T-cell (primary cell): ENCODE results near the gene SLC6A16. TPM values are rescaled to one million over a fixed set of nuclear protein-coding genes. Genes with fewer than 3 reads are reported as not detected.

Experiments
- ATAC-seq, 4 experiments: fragments of 200-7000 bp in 3 of 4; fragments of 150-1000 bp in 1 of 4; cut with Tn5 transposase; replicated peaks in 1 of 4; 1 replicate in 3 of 4; 2 replicates in 1 of 4; pipeline ENCODE4 v1.10.0; 2021; ENCODE audit warnings: moderate library complexity in 3 of 4, mild to moderate bottlenecking in 2 of 4, moderate number of reproducible peaks in 1 of 4
- CTCF ChIA-PET, 2 donors: fragments of 300-600 bp; sonication (Branson Sonifier 250); formaldehyde crosslinking; loops; one replicate each; lab custom pipeline; 2022; ENCODE audit warnings: antibody characterized with exemption in 2 of 2; lab: Charles Lee
- POLR2A ChIA-PET, 2 donors: fragments of 300-600 bp; sonication (Branson Sonifier 250); formaldehyde crosslinking; loops; one replicate each; lab custom pipeline; 2022; ENCODE audit warnings: antibody characterized with exemption in 2 of 2; lab: Charles Lee
- DNase-seq, 35 experiments: peaks; one replicate each; pipeline versions ENCODE4 v3.0.0 to v3.0.0-alpha.2; 2013 to 2023
- H3K27ac ChIP-seq: one replicate; pipeline ENCODE4 v1.5.1; 2013; ENCODE audit warnings: low read length
- H3K27me3 ChIP-seq, 2 experiments: replicated peaks in 1 of 2; 1 replicate in 1 of 2; 2 replicates in 1 of 2; pipeline versions ENCODE4 v1.6.1 to v1.7.0; 2013; ENCODE audit warnings: low read length in 1 of 2, mixed read lengths in 1 of 2; ENCODE audit not compliant: control insufficient read depth in 2 of 2, insufficient read depth in 2 of 2; ENCODE audit errors: extremely low read depth in 1 of 2
- H3K36me3 ChIP-seq, 2 donors: 1 replicate in 1 of 2; 2 replicates in 1 of 2; pipeline versions ENCODE4 v1.6.1 to v1.7.0; 2013; ENCODE audit warnings: low read length in 1 of 2; ENCODE audit not compliant: control insufficient read depth in 2 of 2, insufficient read depth in 1 of 2; ENCODE audit errors: extremely low read depth in 1 of 2
- H3K4me1 ChIP-seq, 2 experiments: 1 replicate in 1 of 2; 2 replicates in 1 of 2; pipeline versions ENCODE4 v1.6.1 to v1.7.0; 2013; ENCODE audit warnings: low read length in 2 of 2, mixed read lengths in 1 of 2; ENCODE audit not compliant: insufficient read depth in 2 of 2, control insufficient read depth in 1 of 2; ENCODE audit errors: extremely low read depth in 1 of 2
- H3K4me3 ChIP-seq, 2 donors: 1 replicate in 1 of 2; 2 replicates in 1 of 2; pipeline versions ENCODE4 v1.5.1 to v1.7.0; 2013; ENCODE audit warnings: mild to moderate bottlenecking in 2 of 2, low read length in 1 of 2, moderate library complexity in 1 of 2; ENCODE audit not compliant: control insufficient read depth in 1 of 2; ENCODE audit errors: extremely low read depth in 1 of 2
- H3K9me3 ChIP-seq: 2 replicates; pipeline ENCODE4 v1.7.0; 2013
- H3K27ac Mint-ChIP-seq, 2 donors: one replicate each; pipeline ENCODE4 v1.8.0; 2020 to 2021; ENCODE audit warnings: mild to moderate bottlenecking in 2 of 2, mixed read lengths in 2 of 2
- H3K27me3 Mint-ChIP-seq, 2 donors: one replicate each; pipeline ENCODE4 v1.8.0; 2021 to 2022; ENCODE audit warnings: mixed read lengths in 2 of 2
- H3K36me3 Mint-ChIP-seq: one replicate; pipeline ENCODE4 v1.8.0; 2021; ENCODE audit warnings: mixed read lengths
- H3K4me1 Mint-ChIP-seq, 3 donors: one replicate each; pipeline ENCODE4 v1.8.0; 2020 to 2022; ENCODE audit warnings: mixed read lengths in 3 of 3, mild to moderate bottlenecking in 1 of 3
- H3K4me3 Mint-ChIP-seq, 3 donors: one replicate each; pipeline ENCODE4 v1.8.0; 2020 to 2022; ENCODE audit warnings: mild to moderate bottlenecking in 3 of 3, mixed read lengths in 3 of 3, moderate library complexity in 3 of 3
- H3K9me3 Mint-ChIP-seq, 3 donors: one replicate each; pipeline ENCODE4 v1.8.0; 2020 to 2022; ENCODE audit warnings: mixed read lengths in 3 of 3
- WGBS: methylation state at CpG from one replicate; pipeline ENCODE4 v1.1.5; 2013; ENCODE audit warnings: missing lambda C conversion rate; ENCODE audit not compliant: insufficient coverage; 5-methylcytosine and 5-hydroxymethylcytosine counted together
- total RNA-seq, 35 experiments: library from RNA in 6 of 35; stranded (reverse) in 6 of 35; fragments of 120-200 nt in 1 of 35; gene quantifications; one replicate each; pipeline versions ENCODE4 v1.2.1 to v1.2.4 and lab custom pipeline; 2013 to 2026

Gene SLC6A16
- total RNA-seq, 5 donors from 2014 or later (not counting 1 experiment from before 2014, with no cell fraction given): 5.4 to 8.1 (median 6.4) TPM

- POLR2A ChIA-PET: interaction anchor here in 1 of 2 donors (0.5 kb wide), 1 partner anchor 28 kb away, joined by 3 read pairs; no protein-coding TSS in a partner anchor
- H3K4me1 Mint-ChIP-seq: peaks cover 7 to 14% (median 10%) of the 10 kb centered on the region in 3 donors
- ATAC-seq (no peak), DNase-seq (no peak)
- WGBS: 83% methylated on average over 5 of the region's 15 CpGs
- no peak overlapping the region for H3K4me3 Mint-ChIP-seq
- no peaks in the 10 kb centered on the region for H3K9me3 Mint-ChIP-seq
- H3K27me3 Mint-ChIP-seq: peaks cover 0 to 5% of the 10 kb centered on the region in 2 donors
- no peak overlapping the region for H3K27ac Mint-ChIP-seq
- Histone ChIP-seq H3K36me3 (no peaks in the 10 kb centered on the region), H3K9me3 (no peaks in the 10 kb centered on the region), H3K4me3 (no peak overlapping the region), H3K27me3 (peaks cover 0 to 6% of the 10 kb centered on the region in 2 experiments), H3K4me1 (peaks cover 0 to 5% of the 10 kb centered on the region in 2 experiments), H3K27ac (no peak overlapping the region)
- H3K36me3 Mint-ChIP-seq: peaks cover 4% of the 10 kb centered on the region
- CTCF ChIA-PET: no interaction called here
Measured at GRCh38 chr19:49347191-49347590, 22.2 kb upstream of the SLC6A16 start.

DNA sequence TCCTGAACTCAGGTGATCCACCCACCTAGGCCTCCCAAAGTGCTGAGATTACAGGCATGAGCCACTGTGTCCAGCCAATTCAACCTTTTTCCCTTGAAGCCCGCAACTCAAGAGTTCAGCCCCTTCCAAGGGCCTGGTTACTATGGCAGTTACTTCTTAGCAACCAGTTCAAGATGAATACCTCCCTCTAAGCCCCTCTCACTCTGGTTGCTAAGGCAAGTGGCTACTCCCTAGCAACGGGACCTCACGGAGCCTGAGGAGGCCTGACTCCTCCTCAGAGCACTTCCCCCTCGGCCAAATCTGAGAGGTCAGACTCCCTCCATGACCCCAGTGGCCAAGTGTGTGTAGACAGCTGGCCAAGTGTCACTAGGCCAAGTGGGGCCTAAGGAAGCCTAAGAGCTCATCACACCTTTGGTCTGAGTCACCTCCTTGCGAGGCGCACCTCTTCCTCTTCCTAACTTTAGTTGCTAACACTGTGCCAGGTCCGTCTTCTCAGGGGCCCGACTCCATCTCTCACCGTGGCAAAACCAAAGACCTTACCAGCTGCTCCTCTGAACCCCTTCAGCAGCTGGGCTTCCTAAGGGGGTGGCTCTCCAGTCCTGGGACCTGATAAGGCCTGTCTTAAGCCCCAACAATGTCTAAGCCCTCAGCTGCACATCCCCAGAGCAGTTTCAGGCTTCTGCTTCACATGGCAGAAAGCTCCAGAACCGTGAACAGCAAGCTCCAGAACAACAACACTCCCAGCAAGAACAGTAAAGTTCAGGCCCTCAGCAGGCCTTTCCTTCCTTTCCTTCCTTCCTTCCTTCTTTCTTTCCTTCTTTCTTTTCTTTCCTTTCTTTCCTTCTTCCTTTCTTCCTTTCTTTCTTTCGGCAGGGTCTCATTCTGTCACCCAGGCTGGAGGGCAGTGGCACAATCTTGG is 19.8 kb upstream of the SLC6A16 start:
- Histone ChIP-seq H3K27ac (no peak overlapping the region), H3K4me1 (peaks cover 0 to 12% of the 10 kb centered on the region in 2 experiments), H3K27me3 (peaks cover 0 to 2% of the 10 kb centered on the region in 2 experiments), H3K9me3 (no peaks in the 10 kb centered on the region), H3K4me3 (no peak overlapping the region), H3K36me3 (peaks cover 0 to 8% of the 10 kb centered on the region in 2 donors)
- H3K36me3 Mint-ChIP-seq: peaks cover 12% of the 10 kb centered on the region
- WGBS: 97% methylated on average over 7 of the region's 11 CpGs
- H3K27me3 Mint-ChIP-seq: no peaks in the 10 kb centered on the region
- peak in 1 of 4 experiments; percentile 46 for ATAC-seq
- H3K27ac Mint-ChIP-seq: peak overlapping the region; percentile 50
- no peak for DNase-seq
- no peak overlapping the region for H3K4me3 Mint-ChIP-seq
- H3K9me3 Mint-ChIP-seq: no peaks in the 10 kb centered on the region
- CTCF ChIA-PET: interaction anchor here (0.6 kb wide), 2 partner anchors 18 to 372 kb away, joined by 3 read pairs; no protein-coding TSS in a partner anchor
- POLR2A ChIA-PET: interaction anchor here (0.5 kb wide), 2 partner anchors 67 to 122 kb away, joined by 4 to 14 read pairs; no protein-coding TSS in a partner anchor
- H3K4me1 Mint-ChIP-seq: peaks cover 13 to 22% (median 20%) of the 10 kb centered on the region in 3 donors

GRCh38 chr19:49343123-49343522 is 18.1 kb upstream of the SLC6A16 start:
- Histone ChIP-seq H3K4me1 (peaks cover 1 to 26% of the 10 kb centered on the region in 2 experiments), H3K27ac (no peak overlapping the region), H3K4me3 (no peak overlapping the region), H3K27me3 (peaks cover 0 to 2% of the 10 kb centered on the region in 2 experiments), H3K9me3 (no peaks in the 10 kb centered on the region), H3K36me3 (peaks cover 0 to 24% of the 10 kb centered on the region in 2 donors)
- DNase-seq: no peak
- Mint-ChIP-seq H3K9me3 (no peaks in the 10 kb centered on the region), H3K4me3 (no peak overlapping the region), H3K27ac (peak overlapping the region in 1 of 2 donors; percentile 4), H3K27me3 (no peaks in the 10 kb centered on the region), H3K36me3 (peaks cover 23% of the 10 kb centered on the region), H3K4me1 (peaks cover 22 to 31% (median 27%) of the 10 kb centered on the region in 3 donors)
- WGBS: no CpG with 5 or more reads among the region's 7 CpGs
- POLR2A ChIA-PET: no interaction called here
- ATAC-seq: no peak
- CTCF ChIA-PET: no interaction called here

- peaks cover 28% of the 10 kb centered on the region for H3K36me3 Mint-ChIP-seq
- CTCF ChIA-PET: no interaction called here
- H3K27ac ChIP-seq: no peak overlapping the region
- no peaks in the 10 kb centered on the region for H3K27me3 Mint-ChIP-seq
- H3K4me1 Mint-ChIP-seq: peaks cover 28 to 35% (median 34%) of the 10 kb centered on the region in 3 donors
- no peak overlapping the region for H3K4me3 ChIP-seq
- DNase-seq: no peak
- ATAC-seq: no peak
- WGBS: 92% methylated on average over 3 of the region's 11 CpGs
- POLR2A ChIA-PET: no interaction called here
- peaks cover 0 to 2% of the 10 kb centered on the region in 2 experiments for H3K27me3 ChIP-seq
- peaks cover 7 to 34% of the 10 kb centered on the region in 2 experiments for H3K4me1 ChIP-seq
- peaks cover 0 to 32% of the 10 kb centered on the region in 2 donors for H3K36me3 ChIP-seq
- H3K9me3 ChIP-seq: no peaks in the 10 kb centered on the region
- H3K4me3 Mint-ChIP-seq: no peak overlapping the region
- H3K27ac Mint-ChIP-seq: peak overlapping the region; percentile 0 to 49
- no peaks in the 10 kb centered on the region for H3K9me3 Mint-ChIP-seq
Measured at GRCh38 chr19:49342291-49342721, 17.3 kb upstream of the SLC6A16 start.

GRCh38 chr19:49340865-49341718 is 16.1 kb upstream of the SLC6A16 start:
- 88% methylated on average over 5 of the region's 11 CpGs for whole genome bisulfite sequencing
- DNase-seq (no peak), ATAC-seq (no peak)
- ChIA-PET CTCF (interaction anchor here in 1 of 2 donors (0.6 kb wide), 1 partner anchor 88 kb away, joined by 3 read pairs; no protein-coding TSS in a partner anchor), POLR2A (interaction anchor here in 1 of 2 donors (0.6 kb wide), 1 partner anchor 16 kb away, joined by 3 read pairs; no protein-coding TSS in a partner anchor)
- Histone ChIP-seq H3K4me1 (peaks cover 16 to 47% of the 10 kb centered on the region in 2 experiments), H3K9me3 (no peaks in the 10 kb centered on the region), H3K27me3 (no peaks in the 10 kb centered on the region), H3K4me3 (no peak overlapping the region), H3K36me3 (peaks cover 0 to 39% of the 10 kb centered on the region in 2 donors), H3K27ac (peak overlapping the region; percentile 9)
- H3K4me3 Mint-ChIP-seq: no peak overlapping the region
- H3K27me3 Mint-ChIP-seq: no peaks in the 10 kb centered on the region
- peaks cover 34% of the 10 kb centered on the region for H3K36me3 Mint-ChIP-seq
- peaks cover 39 to 46% (median 46%) of the 10 kb centered on the region in 3 donors for H3K4me1 Mint-ChIP-seq
- no peaks in the 10 kb centered on the region for H3K9me3 Mint-ChIP-seq
- H3K27ac Mint-ChIP-seq: peak overlapping the region in 1 of 2 donors; percentile 54
